DOHH2 (cell line): ENCODE results near the gene ANKRD1.

ENCODE experiments used
- H3F3A ChIP-seq: fragments of 200-600 bp; sonication (generic), shearing (Covaris generic); 2 replicates; pipeline ENCODE4 v1.6.0; 2016; ENCODE audit warnings: antibody characterized with exemption, mild to moderate bottlenecking; ENCODE audit not compliant: control insufficient read depth, insufficient read depth
- H3K27ac ChIP-seq: fragments of 200-600 bp; sonication (generic); 2 replicates; pipeline ENCODE4 v1.5.1; 2014; ENCODE audit warnings: low read depth, mild to moderate bottlenecking, low read length, moderate library complexity
- H3K27me3 ChIP-seq: fragments of 200-600 bp; sonication (generic); 2 replicates; pipeline ENCODE4 v1.6.1; 2014; ENCODE audit warnings: mild to moderate bottlenecking, low read length, mixed read lengths; ENCODE audit not compliant: control insufficient read depth
- H3K36me3 ChIP-seq: fragments of 200-600 bp; sonication (generic); 2 replicates; pipeline ENCODE4 v1.6.1; 2014; ENCODE audit warnings: mild to moderate bottlenecking, low read length, moderate library complexity, mixed read lengths; ENCODE audit not compliant: control insufficient read depth
- H3K4me1 ChIP-seq: fragments of 200-600 bp; sonication (generic); 2 replicates; pipeline ENCODE4 v1.6.1; 2014; ENCODE audit warnings: mild to moderate bottlenecking, low read length, mixed read lengths; ENCODE audit not compliant: control insufficient read depth
- H3K4me2 ChIP-seq: fragments of 200-600 bp; sonication (generic); 2 replicates; pipeline ENCODE4 v1.6.0; 2014; ENCODE audit warnings: mild to moderate bottlenecking, low read length, moderate library complexity
- H3K4me3 ChIP-seq: fragments of 200-600 bp; sonication (generic); 2 replicates; pipeline ENCODE4 v1.5.1; 2014; ENCODE audit warnings: mild to moderate bottlenecking, low read length, mixed read lengths
- H3K79me2 ChIP-seq: fragments of 200-600 bp; sonication (generic); 2 replicates; pipeline ENCODE4 v1.6.1; 2014; ENCODE audit warnings: mild to moderate bottlenecking, low read length, mixed read lengths; ENCODE audit not compliant: control insufficient read depth
- H3K9me2 ChIP-seq: fragments of 200-600 bp; sonication (generic); replicated peaks from 2 replicates; pipeline ENCODE4 v1.6.1; 2014; ENCODE audit warnings: mild to moderate bottlenecking, low read length, mixed read lengths; ENCODE audit not compliant: control insufficient read depth
- H3K9me3 ChIP-seq: fragments of 200-600 bp; sonication (generic); 2 replicates; pipeline ENCODE4 v1.6.1; 2014; ENCODE audit warnings: antibody characterized with exemption, low read length, mixed read lengths; ENCODE audit not compliant: control insufficient read depth, insufficient read depth
- H4K20me1 ChIP-seq: fragments of 200-600 bp; sonication (generic); 2 replicates; pipeline ENCODE4 v1.6.0; 2014; ENCODE audit warnings: low read depth, mild to moderate bottlenecking, antibody characterized with exemption, low read length, moderate library complexity; ENCODE audit not compliant: control insufficient read depth, insufficient read depth
- CTCF ChIP-seq: fragments of 200-600 bp; sonication (generic); IDR thresholded peaks from one replicate; pipeline ENCODE4 v1.5.1; 2014; ENCODE audit warnings: antibody characterized with exemption, mild to moderate bottlenecking, low read depth, low read length; ENCODE audit not compliant: poor library complexity, severe bottlenecking
- EZH2phosphoT487 ChIP-seq: fragments of 200-600 bp; sonication (generic); IDR thresholded peaks from 2 replicates; pipeline ENCODE4 v1.6.1; 2017; ENCODE audit warnings: borderline replicate concordance, mild to moderate bottlenecking, antibody characterized with exemption, low read length, moderate library complexity, mixed read lengths

The ANKRD1 gene

GRCh38 chr10:90889636-90890035, 31.3 kb downstream of the ANKRD1 start:
- no peaks in the 10 kb centered on the region for H3K27me3 ChIP-seq
- TF ChIP-seq CTCF (no peak), EZH2phosphoT487 (no peak)
- no peaks in the 10 kb centered on the region for H4K20me1 ChIP-seq
- no peak overlapping the region for H3K27ac ChIP-seq
- no peaks in the 10 kb centered on the region for H3K4me1 ChIP-seq
- peaks cover 89% of the 10 kb centered on the region for H3K36me3 ChIP-seq
- H3K4me3 ChIP-seq, result no peak overlapping the region
- H3K9me3 ChIP-seq, result no peaks in the 10 kb centered on the region
- H3F3A ChIP-seq, result no peaks in the 10 kb centered on the region
- no peak overlapping the region for H3K4me2 ChIP-seq
- no peaks in the 10 kb centered on the region for H3K79me2 ChIP-seq
- no peaks in the 10 kb centered on the region for H3K9me2 ChIP-seq

GRCh38 chr10:90888387-90888786, 32.5 kb downstream of the ANKRD1 start:
- H3K9me3 ChIP-seq, result no peaks in the 10 kb centered on the region
- no peaks in the 10 kb centered on the region for H3K9me2 ChIP-seq
- H3K79me2 ChIP-seq, result no peaks in the 10 kb centered on the region
- no peaks in the 10 kb centered on the region for H3K4me1 ChIP-seq
- peaks cover 89% of the 10 kb centered on the region for H3K36me3 ChIP-seq
- H3K27ac ChIP-seq, result no peak overlapping the region
- no peaks in the 10 kb centered on the region for H4K20me1 ChIP-seq
- no peak overlapping the region for H3K4me2 ChIP-seq
- H3K27me3 ChIP-seq, result no peaks in the 10 kb centered on the region
- no peaks in the 10 kb centered on the region for H3F3A ChIP-seq
- no peak overlapping the region for H3K4me3 ChIP-seq
- TF ChIP-seq CTCF (no peak), EZH2phosphoT487 (no peak)

GRCh38 chr10:90887555-90887954, 33.3 kb downstream of the ANKRD1 start:
- Histone ChIP-seq H3K9me2 (no peaks in the 10 kb centered on the region), H3K36me3 (peaks cover 85% of the 10 kb centered on the region), H3K4me2 (no peak overlapping the region), H3K4me3 (no peak overlapping the region), H3K79me2 (no peaks in the 10 kb centered on the region), H3K27me3 (no peaks in the 10 kb centered on the region), H4K20me1 (no peaks in the 10 kb centered on the region), H3K27ac (no peak overlapping the region), H3K4me1 (no peaks in the 10 kb centered on the region), H3K9me3 (no peaks in the 10 kb centered on the region), H3F3A (no peaks in the 10 kb centered on the region)
- no peak for TF ChIP-seq EZH2phosphoT487
- no peak for TF ChIP-seq CTCF

DNA sequence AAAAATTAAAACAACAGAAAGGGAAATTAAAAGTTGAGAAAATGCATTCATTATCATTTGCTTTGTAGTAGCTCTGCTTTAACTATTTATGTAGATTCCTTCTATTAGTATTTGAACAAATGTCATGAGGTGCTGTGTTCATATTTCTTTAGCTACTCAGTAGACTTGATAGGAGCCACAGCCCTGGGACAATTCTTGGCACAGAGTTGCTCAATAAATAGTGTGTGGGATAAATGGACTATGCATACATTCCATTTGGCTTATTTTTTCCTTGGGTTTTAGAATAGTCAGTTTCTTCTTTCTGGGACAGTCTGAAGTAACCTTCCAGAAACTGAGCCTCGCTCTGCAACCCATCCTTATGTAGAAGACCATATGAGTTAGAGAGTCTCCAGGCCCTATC, 35.7 kb downstream of the ANKRD1 start:
- Histone ChIP-seq H3K9me2 (no peaks in the 10 kb centered on the region), H3K27me3 (no peaks in the 10 kb centered on the region), H4K20me1 (no peaks in the 10 kb centered on the region), H3K9me3 (no peaks in the 10 kb centered on the region), H3K27ac (no peak overlapping the region), H3K79me2 (no peaks in the 10 kb centered on the region), H3K36me3 (peaks cover 82% of the 10 kb centered on the region), H3K4me2 (no peak overlapping the region), H3K4me1 (no peaks in the 10 kb centered on the region), H3K4me3 (no peak overlapping the region), H3F3A (no peaks in the 10 kb centered on the region)
- no peak for TF ChIP-seq EZH2phosphoT487
- no peak for TF ChIP-seq CTCF
